Skeletal muscle tissue (tissue), 4 donors: ENCODE results near the gene MAPK9. TPM values are rescaled to one million over a fixed set of nuclear protein-coding genes. Genes with fewer than 3 reads are reported as not detected.
A peak's percentile ranks its signal among the peaks of the same experiment; 100 is the strongest.

Experiments
- H3K27ac ChIP-seq: one replicate; pipeline ENCODE4 v1.7.0; 2013; ENCODE audit warnings: mild to moderate bottlenecking, low read depth, low read length, inconsistent platforms
- H3K27me3 ChIP-seq, 3 donors: one replicate each; pipeline ENCODE4 v1.7.0; 2013; ENCODE audit warnings: low read length in 3 of 3; ENCODE audit not compliant: control insufficient read depth in 3 of 3, insufficient read depth in 3 of 3
- H3K36me3 ChIP-seq, 3 donors: one replicate each; pipeline ENCODE4 v1.7.0; 2013; ENCODE audit warnings: low read length in 3 of 3; ENCODE audit not compliant: control insufficient read depth in 3 of 3, insufficient read depth in 3 of 3
- H3K4me1 ChIP-seq, 3 donors: one replicate each; pipeline ENCODE4 v1.7.0; 2013; ENCODE audit warnings: low read length in 3 of 3, mild to moderate bottlenecking in 3 of 3; ENCODE audit not compliant: control insufficient read depth in 3 of 3, insufficient read depth in 3 of 3
- H3K4me3 ChIP-seq, 3 donors: one replicate each; pipeline ENCODE4 v1.7.0; 2013; ENCODE audit warnings: low read length in 3 of 3
- H3K9ac ChIP-seq, 3 donors: one replicate each; pipeline ENCODE4 v1.7.0; 2013; ENCODE audit warnings: low read length in 3 of 3, mild to moderate bottlenecking in 3 of 3, moderate library complexity in 2 of 3, low read depth in 1 of 3
- H3K9me3 ChIP-seq, 3 donors: one replicate each; pipeline ENCODE4 v1.7.0; 2013; ENCODE audit warnings: low read length in 3 of 3; ENCODE audit not compliant: control insufficient read depth in 3 of 3
- total RNA-seq: library from RNA; depleted of rRNA; stranded (reverse); fragments of >200 nt; gene quantifications from one replicate; pipeline ENCODE4 v1.2.3, GENCODE V29; 2014
- donor health status: Osteomylitis.

Gene MAPK9
- total RNA-seq = 31.3 TPM

- no peaks in the 10 kb centered on the region for H3K36me3 ChIP-seq
- H3K27ac ChIP-seq = peak within 1 kb of the TSS; percentile 75
- H3K27me3 ChIP-seq = no peaks in the 10 kb centered on the region
- peak within 1 kb of the TSS; percentile 73 to 90 (median 81) for H3K9ac ChIP-seq
- H3K4me3 ChIP-seq = peak within 1 kb of the TSS; percentile 73 to 83 (median 80)
- no peaks in the 10 kb centered on the region for H3K9me3 ChIP-seq
- peaks cover 15% of the 10 kb centered on the region in 3 donors for H3K4me1 ChIP-seq
These were observed at the start of gene MAPK9 for GRCh38 chr5:180291943-180292831. Gene MAPK9 (minus strand): TSS chr5:180292083. CDS start chr5:180280561, 11,522 bp downstream.

DNA sequence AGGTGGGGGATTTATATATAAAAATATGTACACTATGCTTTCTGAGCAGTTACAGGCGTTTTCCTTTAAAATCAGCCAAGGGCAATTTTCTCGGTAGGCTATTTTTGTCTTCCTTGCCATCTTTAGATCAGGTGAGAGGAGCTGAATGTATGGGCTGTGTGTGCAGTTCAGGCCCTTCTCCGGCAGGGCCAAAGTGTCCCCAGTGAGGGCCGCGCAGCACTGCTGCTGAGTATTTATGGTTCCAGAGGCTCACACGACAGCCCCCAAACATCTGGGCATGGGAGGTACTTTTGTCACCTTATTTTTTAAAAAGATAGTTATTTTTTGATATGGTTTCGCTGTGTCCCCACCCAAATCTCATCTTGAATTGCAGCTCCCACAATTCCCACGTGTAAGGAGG is 49.7 kb upstream of the MAPK9 start:
- Histone ChIP-seq H3K9ac (no peak overlapping the region), H3K4me3 (no peak overlapping the region), H3K9me3 (no peaks in the 10 kb centered on the region), H3K27me3 (peaks cover 0 to 8% (median 5%) of the 10 kb centered on the region in 3 donors), H3K36me3 (no peaks in the 10 kb centered on the region), H3K27ac (no peak overlapping the region), H3K4me1 (peaks cover 6 to 16% (median 14%) of the 10 kb centered on the region in 3 donors)

- Histone ChIP-seq H3K36me3 (peaks cover 0 to 3% (median 0%) of the 10 kb centered on the region in 3 donors), H3K9me3 (no peaks in the 10 kb centered on the region), H3K4me1 (peaks cover 6 to 16% (median 14%) of the 10 kb centered on the region in 3 donors), H3K27me3 (peaks cover 0 to 8% (median 5%) of the 10 kb centered on the region in 3 donors), H3K9ac (no peak overlapping the region), H3K27ac (no peak overlapping the region), H3K4me3 (no peak overlapping the region)
These were observed 49.0 kb upstream of the MAPK9 start for GRCh38 chr5:180340856-180341255.

GRCh38 chr5:180339583-180340183 is 47.8 kb upstream of the MAPK9 start:
- Histone ChIP-seq H3K9me3 (no peaks in the 10 kb centered on the region), H3K9ac (no peak overlapping the region), H3K4me1 (peaks cover 6 to 16% (median 14%) of the 10 kb centered on the region in 3 donors), H3K27me3 (peaks cover 2 to 9% (median 8%) of the 10 kb centered on the region in 3 donors), H3K4me3 (no peak overlapping the region), H3K27ac (no peak overlapping the region), H3K36me3 (peaks cover 0 to 8% (median 6%) of the 10 kb centered on the region in 3 donors)

DNA sequence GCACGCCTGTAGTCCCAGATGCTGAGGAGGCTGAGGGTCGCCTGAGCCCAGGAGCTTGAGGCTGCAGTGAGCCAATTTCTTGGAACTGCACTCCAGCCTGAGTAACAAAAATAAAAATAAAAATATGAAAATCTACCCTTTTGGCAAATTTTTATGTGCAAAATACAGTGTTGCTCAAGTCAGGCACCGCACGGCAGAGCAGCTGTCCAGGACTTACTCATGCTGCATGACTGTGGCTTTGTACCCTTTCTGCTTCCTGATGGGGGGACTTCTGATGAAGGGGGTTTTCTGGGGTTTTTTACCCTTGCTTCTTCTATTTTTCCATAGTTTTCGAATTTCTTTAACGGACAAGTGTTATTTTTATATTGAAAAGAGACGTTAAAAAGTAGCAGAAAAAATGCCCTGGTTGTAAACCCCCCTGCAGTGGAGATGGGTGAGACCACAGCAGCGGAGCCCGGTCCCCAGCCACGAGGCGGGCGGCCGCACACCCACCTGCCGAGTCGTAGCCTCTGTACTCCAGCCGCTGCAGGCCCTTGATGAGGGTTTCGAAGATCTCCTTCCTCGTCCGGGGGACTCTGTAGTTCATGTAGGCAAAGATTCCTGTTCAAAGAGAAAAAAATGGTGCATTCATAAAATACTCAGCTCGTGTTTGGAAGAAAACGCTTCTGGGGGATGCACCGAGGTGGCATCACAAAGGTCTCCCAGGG is 46.3 kb upstream of the MAPK9 start:
- Histone ChIP-seq H3K27me3 (peaks cover 2 to 9% (median 8%) of the 10 kb centered on the region in 3 donors), H3K9me3 (no peaks in the 10 kb centered on the region), H3K4me1 (peaks cover under 1 to 8% (median 3%) of the 10 kb centered on the region in 3 donors), H3K9ac (no peak overlapping the region), H3K4me3 (no peak overlapping the region), H3K27ac (no peak overlapping the region), H3K36me3 (peaks cover 0 to 8% (median 6%) of the 10 kb centered on the region in 3 donors)

- Histone ChIP-seq H3K36me3 (peaks cover 0 to 8% (median 6%) of the 10 kb centered on the region in 3 donors), H3K27ac (no peak overlapping the region), H3K4me1 (peaks cover 0 to 6% (median 3%) of the 10 kb centered on the region in 3 donors), H3K9me3 (no peaks in the 10 kb centered on the region), H3K4me3 (no peak overlapping the region), H3K27me3 (peaks cover 0 to 9% (median 8%) of the 10 kb centered on the region in 3 donors), H3K9ac (no peak overlapping the region)
These were observed 44.5 kb upstream of the MAPK9 start for GRCh38 chr5:180336234-180337020.

- Histone ChIP-seq H3K27ac (no peak overlapping the region), H3K9me3 (no peaks in the 10 kb centered on the region), H3K36me3 (peaks cover 0 to 8% (median 6%) of the 10 kb centered on the region in 3 donors), H3K4me3 (no peak overlapping the region), H3K27me3 (peaks cover 0 to 9% (median 8%) of the 10 kb centered on the region in 3 donors), H3K4me1 (peaks cover 0 to 6% (median 3%) of the 10 kb centered on the region in 3 donors), H3K9ac (no peak overlapping the region)
These were observed 43.8 kb upstream of the MAPK9 start for GRCh38 chr5:180335614-180336233.

- H3K4me3 ChIP-seq = no peak overlapping the region
- peaks cover 3 to 6% (median 4%) of the 10 kb centered on the region in 3 donors for H3K4me1 ChIP-seq
- H3K27ac ChIP-seq = no peak overlapping the region
- peaks cover 0 to 9% (median 8%) of the 10 kb centered on the region in 3 donors for H3K27me3 ChIP-seq
- H3K9me3 ChIP-seq = no peaks in the 10 kb centered on the region
- peaks cover 0 to 8% (median 6%) of the 10 kb centered on the region in 3 donors for H3K36me3 ChIP-seq
- H3K9ac ChIP-seq = no peak overlapping the region
These were observed 43.1 kb upstream of the MAPK9 start for GRCh38 chr5:180334751-180335613.
